ENCODE results near the gene MAB21L4. TPM values are rescaled to one million over a fixed set of nuclear protein-coding genes. Genes with fewer than 3 reads are reported as not detected.
A peak's percentile ranks its signal among the peaks of the same experiment; 100 is the strongest.

MAB21L4 gene
- total and polyA plus RNA-seq, 2 experiments from 2014 or later = not detected

DNA sequence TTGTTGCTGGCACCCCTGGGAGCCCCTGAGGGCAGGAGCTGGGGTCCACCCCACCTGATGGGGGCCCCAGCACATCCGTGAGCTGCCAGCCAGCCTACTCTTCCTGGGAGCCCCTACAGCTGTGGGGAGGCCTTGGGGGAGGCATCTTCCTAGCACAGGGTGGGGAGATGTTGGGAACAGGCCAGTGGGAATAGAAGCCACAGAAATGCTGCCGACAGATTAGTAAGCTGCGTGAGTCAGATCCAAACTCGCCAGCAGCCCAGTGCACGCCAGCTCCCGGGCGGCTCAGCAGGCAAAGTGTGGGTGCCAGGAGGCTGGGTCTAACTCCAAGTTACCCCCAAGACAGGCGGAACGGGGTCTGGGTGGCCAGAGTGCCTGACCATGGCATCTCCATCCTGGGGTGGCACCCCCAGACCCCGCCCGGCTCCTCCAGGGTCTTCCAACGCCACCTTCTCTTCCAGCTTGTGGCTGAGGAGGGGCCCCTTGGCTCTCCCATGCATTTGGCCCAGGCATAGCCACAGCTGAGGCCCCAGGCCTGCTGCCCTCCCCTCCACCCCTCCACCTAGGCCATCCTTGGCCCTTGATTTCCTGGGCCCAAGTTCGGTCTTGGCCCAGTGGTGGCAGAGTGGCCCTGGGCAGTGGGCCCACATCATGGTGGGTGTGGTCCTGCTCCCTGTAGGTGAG lies 25.5 kb upstream of the MAB21L4 start:
- no peak overlapping the region for H3K27ac ChIP-seq
- DNase-seq (ENCODE audit: low read depth in 1 of 2, low spot score in 1 of 2) = peak in 1 of 2 donors; percentile 93
- peaks cover 8% of the 10 kb centered on the region for H3K27me3 ChIP-seq
- no peaks in the 10 kb centered on the region for H3K4me1 ChIP-seq (ENCODE audit: low read depth)
- no peaks in the 10 kb centered on the region for H3K9me3 ChIP-seq (ENCODE audit: low read depth)
- no peaks in the 10 kb centered on the region for H3K36me3 ChIP-seq
- TF ChIP-seq, protein P1, sequence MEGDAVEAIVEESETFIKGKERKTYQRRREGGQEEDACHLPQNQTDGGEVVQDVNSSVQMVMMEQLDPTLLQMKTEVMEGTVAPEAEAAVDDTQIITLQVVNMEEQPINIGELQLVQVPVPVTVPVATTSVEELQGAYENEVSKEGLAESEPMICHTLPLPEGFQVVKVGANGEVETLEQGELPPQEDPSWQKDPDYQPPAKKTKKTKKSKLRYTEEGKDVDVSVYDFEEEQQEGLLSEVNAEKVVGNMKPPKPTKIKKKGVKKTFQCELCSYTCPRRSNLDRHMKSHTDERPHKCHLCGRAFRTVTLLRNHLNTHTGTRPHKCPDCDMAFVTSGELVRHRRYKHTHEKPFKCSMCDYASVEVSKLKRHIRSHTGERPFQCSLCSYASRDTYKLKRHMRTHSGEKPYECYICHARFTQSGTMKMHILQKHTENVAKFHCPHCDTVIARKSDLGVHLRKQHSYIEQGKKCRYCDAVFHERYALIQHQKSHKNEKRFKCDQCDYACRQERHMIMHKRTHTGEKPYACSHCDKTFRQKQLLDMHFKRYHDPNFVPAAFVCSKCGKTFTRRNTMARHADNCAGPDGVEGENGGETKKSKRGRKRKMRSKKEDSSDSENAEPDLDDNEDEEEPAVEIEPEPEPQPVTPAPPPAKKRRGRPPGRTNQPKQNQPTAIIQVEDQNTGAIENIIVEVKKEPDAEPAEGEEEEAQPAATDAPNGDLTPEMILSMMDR (IDR thresholded peaks at IDR 0.05; ENCODE audit: low read depth, low read length) = no peak
- no peak overlapping the region for H3K4me3 ChIP-seq

DNA sequence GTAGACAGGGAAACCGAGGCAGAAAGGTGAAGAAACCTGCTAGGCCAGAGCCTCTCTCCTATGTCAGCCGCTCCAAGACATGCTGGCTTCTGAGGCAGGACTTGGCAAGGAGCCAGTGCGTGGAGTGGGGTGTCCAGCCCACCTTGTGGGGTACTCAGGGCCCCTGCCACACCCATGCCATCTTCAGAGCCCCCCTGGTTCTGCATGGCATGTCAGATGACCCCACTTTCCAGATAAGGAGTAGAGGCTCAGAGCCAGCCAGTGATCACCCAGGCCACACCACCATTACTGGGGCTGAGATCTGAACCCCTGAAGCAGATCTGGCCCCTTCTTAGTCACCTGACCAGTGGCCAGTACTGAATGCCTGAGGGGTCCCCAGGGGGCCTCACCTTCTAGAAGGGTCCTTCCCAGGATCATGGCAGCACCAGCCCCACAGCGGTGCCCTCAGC lies 24.9 kb upstream of the MAB21L4 start:
- Histone ChIP-seq H3K4me1 (ENCODE audit: low read depth) (no peaks in the 10 kb centered on the region), H3K9me3 (ENCODE audit: low read depth) (no peaks in the 10 kb centered on the region), H3K4me3 (no peak overlapping the region), H3K27ac (no peak overlapping the region), H3K36me3 (no peaks in the 10 kb centered on the region), H3K27me3 (peaks cover 12% of the 10 kb centered on the region)
- TF ChIP-seq, protein P1 (IDR thresholded peaks at IDR 0.05; ENCODE audit: low read depth, low read length) = no peak
- DNase-seq (ENCODE audit: low read depth in 1 of 2, low spot score in 1 of 2) = no peak

DNA sequence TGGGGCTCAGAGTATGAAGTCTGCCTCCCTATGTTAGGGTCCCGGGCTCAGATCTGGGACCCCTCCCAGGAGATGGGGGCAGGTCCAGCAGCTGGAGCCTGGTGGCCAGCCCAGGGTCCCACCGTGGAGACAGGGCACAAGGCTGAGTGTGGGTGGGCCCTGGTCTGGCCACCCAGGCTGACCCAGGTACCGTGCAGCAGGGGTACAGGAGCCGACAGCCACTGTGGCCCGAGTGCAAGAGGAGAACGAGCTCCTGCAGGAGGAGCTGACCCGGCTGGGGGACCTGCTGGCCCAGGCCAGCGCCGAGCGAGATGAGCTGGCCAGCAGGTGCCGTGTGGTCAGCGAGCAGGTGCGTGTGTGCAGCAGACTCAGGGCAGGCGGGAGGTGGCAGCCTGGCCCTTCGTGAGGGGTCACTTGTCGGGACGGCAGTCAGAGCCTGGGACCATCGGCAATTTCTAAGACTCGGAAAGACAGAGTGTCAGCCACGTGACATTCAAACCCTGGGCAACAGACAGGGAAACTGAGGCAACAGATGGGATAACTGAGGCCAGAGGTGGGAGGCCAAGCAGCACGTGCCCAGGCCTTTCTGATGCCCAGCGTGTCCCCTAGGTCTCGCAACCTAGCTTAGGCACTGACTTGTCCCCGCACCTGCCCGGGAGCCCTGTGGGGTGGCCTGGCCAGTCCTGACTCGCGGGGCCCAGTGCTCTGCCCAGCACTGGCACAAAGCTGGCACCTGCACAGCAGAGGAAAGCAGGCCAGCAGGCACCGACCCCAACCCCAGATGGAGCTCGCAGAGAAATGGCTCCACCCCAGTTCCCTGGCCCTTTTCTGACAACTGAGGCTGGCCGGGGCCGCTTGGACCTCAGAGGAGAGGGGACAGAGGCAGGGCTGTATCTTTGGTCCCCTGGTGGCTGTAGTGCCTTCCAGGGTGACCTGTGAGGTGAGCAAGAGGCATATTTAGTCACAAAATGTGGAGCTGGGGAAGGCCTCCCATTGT lies 24.1 kb upstream of the MAB21L4 start:
- DNase-seq (ENCODE audit: low read depth in 1 of 2, low spot score in 1 of 2) = no peak
- TF ChIP-seq, protein P1 (IDR thresholded peaks at IDR 0.05; ENCODE audit: low read depth, low read length) = no peak
- no peak overlapping the region for H3K4me3 ChIP-seq
- H3K9me3 ChIP-seq (ENCODE audit: low read depth) = no peaks in the 10 kb centered on the region
- no peak overlapping the region for H3K27ac ChIP-seq
- H3K36me3 ChIP-seq = no peaks in the 10 kb centered on the region
- peaks cover 19% of the 10 kb centered on the region for H3K27me3 ChIP-seq
- no peaks in the 10 kb centered on the region for H3K4me1 ChIP-seq (ENCODE audit: low read depth)

DNA sequence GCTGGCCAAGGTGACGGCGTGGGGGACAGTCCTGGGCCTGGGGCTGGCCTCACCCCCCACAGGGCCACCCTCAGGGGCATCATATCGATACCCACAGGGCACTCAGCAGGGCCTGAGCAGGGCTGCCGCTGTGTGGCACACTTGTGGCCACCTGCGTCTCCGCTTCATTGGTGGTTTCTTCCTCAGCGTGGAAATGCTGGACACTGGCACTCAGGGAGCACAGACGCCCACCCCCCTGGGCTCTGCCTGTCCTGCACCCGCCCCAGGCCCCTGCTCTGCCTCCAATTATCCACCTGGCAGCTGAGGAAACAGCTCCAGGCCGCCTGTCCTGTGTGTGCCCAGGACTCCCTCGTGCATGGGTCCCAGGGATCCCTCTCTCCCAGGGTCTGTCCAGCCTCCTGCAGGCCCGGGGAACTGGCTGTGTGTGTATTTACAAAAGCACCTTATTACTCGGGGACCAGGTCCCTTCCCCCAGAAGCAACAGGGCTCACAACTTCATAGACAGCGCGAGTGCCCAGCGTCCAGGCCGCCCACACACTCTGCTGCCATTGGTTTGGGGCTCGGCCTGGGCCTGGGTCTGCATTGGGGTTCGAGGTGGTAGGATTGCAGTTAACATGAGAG lies 23.3 kb upstream of the MAB21L4 start:
- H3K27me3 ChIP-seq = peaks cover 22% of the 10 kb centered on the region
- no peak for DNase-seq (ENCODE audit: low read depth in 1 of 2, low spot score in 1 of 2)
- TF ChIP-seq, protein P1 (IDR thresholded peaks at IDR 0.05; ENCODE audit: low read depth, low read length) = no peak
- H3K27ac ChIP-seq = no peak overlapping the region
- no peak overlapping the region for H3K4me3 ChIP-seq
- H3K9me3 ChIP-seq (ENCODE audit: low read depth) = no peaks in the 10 kb centered on the region
- H3K4me1 ChIP-seq (ENCODE audit: low read depth) = no peaks in the 10 kb centered on the region
- H3K36me3 ChIP-seq = no peaks in the 10 kb centered on the region

DNA sequence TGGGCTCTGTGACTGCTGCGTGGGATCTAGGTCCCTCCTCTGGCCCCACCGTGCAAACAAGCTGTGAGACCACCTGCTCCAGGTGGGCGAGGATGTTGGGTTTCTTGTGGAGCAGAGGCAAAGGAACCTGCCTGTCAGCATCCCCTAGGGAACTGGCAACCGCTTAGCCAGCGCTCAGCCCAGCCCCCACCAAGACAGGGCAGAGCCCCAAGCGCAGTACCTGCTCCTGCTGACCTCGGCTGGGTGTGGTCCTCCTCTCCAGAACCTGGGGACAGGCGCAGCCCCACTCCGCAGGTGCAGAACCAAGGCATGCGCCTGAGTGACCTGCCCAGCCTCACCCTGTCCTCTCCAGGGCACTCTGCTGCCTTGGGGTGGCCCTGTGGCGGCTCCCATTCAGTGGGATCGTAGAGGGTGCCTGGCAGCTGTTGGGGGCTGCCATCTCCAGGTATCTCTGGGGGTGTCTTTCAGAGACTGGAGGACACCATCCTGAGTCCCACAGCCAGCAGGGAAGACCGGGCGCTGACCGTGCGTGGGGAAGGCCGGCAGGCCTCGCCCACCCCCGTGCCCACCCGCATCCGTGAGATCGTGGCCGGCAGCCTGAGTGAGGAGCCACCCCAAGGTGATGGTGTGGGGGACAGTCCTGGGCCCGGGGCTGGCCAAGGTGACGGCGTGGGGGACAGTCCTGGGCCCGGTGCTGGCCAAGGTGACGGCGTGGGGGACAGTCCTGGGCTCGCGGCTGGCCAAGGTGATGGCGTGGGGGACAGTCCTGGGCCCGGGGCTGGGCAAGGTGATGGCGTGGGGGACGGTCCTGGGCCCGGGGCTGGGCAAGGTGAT lies 22.5 kb upstream of the MAB21L4 start:
- Histone ChIP-seq H3K27ac (no peak overlapping the region), H3K36me3 (no peaks in the 10 kb centered on the region), H3K9me3 (ENCODE audit: low read depth) (no peaks in the 10 kb centered on the region), H3K4me1 (ENCODE audit: low read depth) (no peaks in the 10 kb centered on the region), H3K4me3 (no peak overlapping the region), H3K27me3 (peaks cover 22% of the 10 kb centered on the region)
- TF ChIP-seq, protein P1 (IDR thresholded peaks at IDR 0.05; ENCODE audit: low read depth, low read length) = no peak
- no peak for DNase-seq (ENCODE audit: low read depth in 1 of 2, low spot score in 1 of 2)

Data from cardiac muscle cell (in vitro differentiated cells and primary cell).